ENCODE measurements around the gene LRRC47. TPM values are rescaled to one million over a fixed set of nuclear protein-coding genes. Genes with fewer than 3 reads are reported as not detected.

LRRC47 gene
- polyA plus RNA-seq, 4 donors = 16.8 to 44.3 (median 21.4) TPM

- DNase-seq = no peak
- 67 to 81% (median 72%) methylated on average over 29 to 32 of the region's 32 CpGs for WGBS, 3 donors
- Histone ChIP-seq H3K4me3 (ENCODE audit: low read depth in 1 of 3, low read length in 3 of 3) (no peak overlapping the region), H3K4me1 (ENCODE audit: control insufficient read depth in 3 of 3, insufficient read depth in 2 of 3, low read depth in 1 of 3, low read length in 2 of 3) (peaks cover 0 to 26% (median 0%) of the 10 kb centered on the region in 3 donors), H3K36me3 (ENCODE audit: control insufficient read depth in 3 of 3, insufficient read depth in 2 of 3, low read depth in 1 of 3, low read length in 3 of 3) (peaks cover 0 to 1% (median 0%) of the 10 kb centered on the region in 3 donors), H3K27me3 (ENCODE audit: control insufficient read depth in 3 of 3, insufficient read depth in 3 of 3, low read length in 3 of 3) (peaks cover 0 to 2% (median 0%) of the 10 kb centered on the region in 3 donors), H3K9me3 (ENCODE audit: control insufficient read depth in 2 of 2, insufficient read depth in 1 of 2, low read depth in 1 of 2, low read length in 1 of 2) (no peaks in the 10 kb centered on the region), H3K27ac (ENCODE audit: low read depth in 1 of 3, low read length in 2 of 3) (no peak overlapping the region)
- no peak for FAIRE-seq
These were observed 66.4 kb downstream of the LRRC47 start for GRCh38 chr1:3729594-3730542.

Other genes with a start within 250 kb of the LRRC47 start
- 1 to 10 TPM in 3 of 4 donors, under 1 TPM in 1; 0.45 to 5.8 (median 3.7) TPM for gene MEGF6, start 185.0 kb downstream of the LRRC47 start, polyA plus RNA-seq
- gene TPRG1L, start 171.5 kb downstream of the LRRC47 start, polyA plus RNA-seq = 10 to 100 TPM; 41.2 to 97.8 (median 92.0) TPM
- gene WRAP73, start 146.4 kb downstream of the LRRC47 start, polyA plus RNA-seq = 10 to 100 TPM; 16.2 to 36.9 (median 29.3) TPM
- gene TP73, start 144.0 kb downstream of the LRRC47 start, polyA plus RNA-seq = under 1 TPM in 2 of 4 donors, not detected in 2; 0.15 to 0.59 TPM
- under 1 TPM in 2 of 4 donors, not detected in 2; 0.06 to 0.27 TPM for gene CCDC27, start 44.0 kb downstream of the LRRC47 start, polyA plus RNA-seq
- gene SMIM1, start 23.7 kb downstream of the LRRC47 start, polyA plus RNA-seq = 10 to 100 TPM in 1 of 4 donors, 1 to 10 TPM in 1, not detected in 2; 2.1 to 89.2 TPM
- gene CEP104, start 60.7 kb upstream of the LRRC47 start, polyA plus RNA-seq = 10 to 100 TPM in 2 of 4 donors, 1 to 10 TPM in 2; 8.7 to 26.4 (median 10.8) TPM
- 10 to 100 TPM in 2 of 4 donors, 1 to 10 TPM in 2; 8.7 to 22.6 (median 11.9) TPM for gene DFFB, start 61.0 kb upstream of the LRRC47 start, polyA plus RNA-seq
- gene C1orf174, start 103.8 kb upstream of the LRRC47 start, polyA plus RNA-seq = 10 to 100 TPM; 10.8 to 28.4 (median 19.6) TPM

Measured in small intestine (tissue), 7 donors.